HepG2 (cell line): ENCODE data around the gene MRPL51. TPM values are rescaled to one million over a fixed set of nuclear protein-coding genes. Genes with fewer than 3 reads are reported as not detected.
A peak's percentile ranks its signal among the peaks of the same experiment; 100 is the strongest.

Experiments
- ATF7-NPFF ChIP-seq: sonication (generic); formaldehyde crosslinking; IDR thresholded peaks from 2 replicates; pipeline ENCODE4 v1.8.1; 2023; ENCODE audit warnings: mild to moderate bottlenecking, low read depth, missing genetic modification reagents, moderate library complexity
- BHLHE40 ChIP-seq: IDR thresholded peaks from 2 replicates; pipeline ENCODE4 v1.6.1; 2011; ENCODE audit warnings: low read length, improper control_type of control experiment
- DDIT3 ChIP-seq: sonication (generic); formaldehyde crosslinking; IDR thresholded peaks from 2 replicates; pipeline ENCODE4 v1.4.0; 2020; ENCODE audit warnings: mild to moderate bottlenecking, missing genetic modification reagents
- EP300 ChIP-seq, 3 experiments: sonication (generic) in 1 of 3; formaldehyde crosslinking in 1 of 3; IDR thresholded peaks; 2 replicates each; pipeline versions ENCODE4 v1.5.1 to v1.6.1; 2011 to 2020; ENCODE audit warnings: low read depth in 2 of 3, low read length in 2 of 3, borderline replicate concordance in 1 of 3, improper control_type of control experiment in 1 of 3, mild to moderate bottlenecking in 1 of 3, missing genetic modification reagents in 1 of 3, moderate library complexity in 1 of 3
- HNF4A ChIP-seq: sonication (generic); formaldehyde crosslinking; IDR thresholded peaks from 2 replicates; pipeline ENCODE4 v1.4.0; 2020; ENCODE audit warnings: missing genetic modification reagents
- MTA3 ChIP-seq: sonication (generic); formaldehyde crosslinking; IDR thresholded peaks from 2 replicates; pipeline ENCODE4 v1.4.0; 2020; ENCODE audit warnings: missing genetic modification reagents
- PAX8 ChIP-seq: sonication (generic); formaldehyde crosslinking; IDR thresholded peaks from 2 replicates; pipeline ENCODE4 v1.8.0; 2022; ENCODE audit warnings: mild to moderate bottlenecking, missing genetic modification reagents, borderline replicate concordance
- PAXIP1 ChIP-seq: sonication (generic); formaldehyde crosslinking; conservative IDR thresholded peaks from 2 replicates; pipeline ENCODE4 v1.4.0; 2020; ENCODE audit warnings: mild to moderate bottlenecking, missing genetic modification reagents, moderate library complexity
- PREB ChIP-seq: sonication (generic); formaldehyde crosslinking; IDR thresholded peaks from 2 replicates; pipeline ENCODE4 v1.4.0; 2020; ENCODE audit warnings: missing genetic modification reagents
- SRY ChIP-seq: sonication (generic); formaldehyde crosslinking; IDR thresholded peaks from 2 replicates; pipeline ENCODE4 v1.8.0; 2022; ENCODE audit warnings: mild to moderate bottlenecking, missing genetic modification reagents
- THAP7 ChIP-seq: sonication (generic); formaldehyde crosslinking; IDR thresholded peaks from 2 replicates; pipeline ENCODE4 v1.8.1; 2023; ENCODE audit warnings: mild to moderate bottlenecking, missing genetic modification reagents
- ZFX ChIP-seq: sonication (generic); formaldehyde crosslinking; IDR thresholded peaks from 2 replicates; pipeline ENCODE4 v1.4.0; 2020; ENCODE audit warnings: mild to moderate bottlenecking, low read depth, missing genetic modification reagents, moderate library complexity
- ZHX2 ChIP-seq, 2 experiments: sonication (generic) in 1 of 2; formaldehyde crosslinking in 1 of 2; IDR thresholded peaks; 2 replicates each; pipeline versions ENCODE4 v1.6.1 to v1.9.0; 2014 to 2022; ENCODE audit warnings: antibody characterized with exemption in 1 of 2, borderline replicate concordance in 1 of 2, inconsistent platforms in 1 of 2, low read depth in 1 of 2, missing genetic modification reagents in 1 of 2
- ZMYM4 ChIP-seq: sonication (generic); formaldehyde crosslinking; IDR thresholded peaks from 2 replicates; pipeline ENCODE4 v1.8.1; 2023; ENCODE audit warnings: mild to moderate bottlenecking, missing genetic modification reagents
- ZNF251 ChIP-seq: sonication (generic); formaldehyde crosslinking; IDR thresholded peaks from 2 replicates; pipeline ENCODE4 v1.9.0; 2021; ENCODE audit warnings: mild to moderate bottlenecking, missing genetic modification reagents
- ZNF605 ChIP-seq: sonication (generic); formaldehyde crosslinking; IDR thresholded peaks from 2 replicates; pipeline ENCODE4 v1.8.0; 2022; ENCODE audit warnings: mild to moderate bottlenecking, missing genetic modification reagents
- ZNF841 ChIP-seq: sonication (generic); formaldehyde crosslinking; IDR thresholded peaks from 2 replicates; pipeline ENCODE4 v1.8.1; 2023; ENCODE audit warnings: missing genetic modification reagents, borderline replicate concordance
- ZSCAN30 ChIP-seq: sonication (generic); formaldehyde crosslinking; IDR thresholded peaks from 2 replicates; pipeline ENCODE4 v1.5.0; 2020; ENCODE audit warnings: mild to moderate bottlenecking, missing genetic modification reagents
- polyA plus RNA-seq, 8 experiments: library from polyadenylated mRNA; depleted of rRNA in 3 of 8; stranded (reverse) in 7 of 8; unstranded in 1 of 8; fragments of >200 nt; fragmentation: Illumina TruSeq in 4 of 8; extraction: Trizol in 4 of 8; gene quantifications; 2 replicates each; pipeline versions ENCODE4 v1.2.1 to v1.2.3, GENCODE V29; 2011 to 2016; ENCODE audit warnings: low read depth in 4 of 8, missing spikeins in 1 of 8, mixed read lengths in 1 of 8; ENCODE audit not compliant: insufficient read depth in 1 of 8
- total RNA-seq, 5 experiments: library from RNA; depleted of rRNA; stranded (reverse); fragments of >200 nt; fragmentation: Illumina TruSeq; extraction: Trizol; gene quantifications; 2 replicates each; pipeline ENCODE4 v1.2.3, GENCODE V29; 2016; ENCODE audit warnings: low read depth in 1 of 5

The MRPL51 gene
- total and polyA plus RNA-seq, 2 of the 13 experiments (the other 11 are each of a cell fraction or from before 2014, with no cell fraction given), result 64.8 to 278 TPM

- no peak for TF ChIP-seq ZMYM4
- no peak; the same call in 1 of the 2 replicates for TF ChIP-seq ZNF605 (CRISPR knock-in tag)
- TF ChIP-seq ZNF841 (CRISPR knock-in tag), result no peak
- no peak for TF ChIP-seq MTA3
- no peak for TF ChIP-seq PAXIP1
- no peak for TF ChIP-seq SRY
- TF ChIP-seq THAP7, result no peak
- no peak for TF ChIP-seq DDIT3
- no peak for TF ChIP-seq BHLHE40
- TF ChIP-seq ZSCAN30 (CRISPR knock-in tag), result peak; percentile 88
- TF ChIP-seq HNF4A (CRISPR knock-in tag), result no peak
- peak; percentile 32; the same call in 1 of the 2 replicates for TF ChIP-seq ATF7-NPFF
- TF ChIP-seq ZNF251 (CRISPR knock-in tag), result no peak; the same call in 1 of the 2 replicates
- no peak for TF ChIP-seq EP300 (IDR thresholded peaks at IDR 0.05; ENCODE audit: low read depth in 2 of 2, low read length in 2 of 2)
- no peak; the same call in 1 of the 2 replicates for TF ChIP-seq EP300 (CRISPR knock-in tag; IDR thresholded peaks at IDR 0.05; ENCODE audit: borderline replicate concordance)
- no peak for TF ChIP-seq PAX8
- TF ChIP-seq ZFX (CRISPR knock-in tag), result peak; percentile 84
- no peak for TF ChIP-seq PREB
- TF ChIP-seq ZHX2 (IDR thresholded peaks at IDR 0.05; ENCODE audit: low read depth), result no peak; the same call in 1 of the 2 replicates
- no peak for TF ChIP-seq ZHX2 (CRISPR knock-in tag; IDR thresholded peaks at IDR 0.05; ENCODE audit: borderline replicate concordance)
Measured at GRCh38 chr12:6533653-6533922, 40.5 kb upstream of the MRPL51 start (continued).
